Measurements from ENCODE around the gene EFR3B. TPM values are rescaled to one million over a fixed set of nuclear protein-coding genes. Genes with fewer than 3 reads are reported as not detected.

EFR3B gene
- total and polyA plus RNA-seq, 10 of the 15 experiments (the other 5 are each of a cell fraction or from before 2014, with no cell fraction given): 0.12 to 3.9 (median 1.8) TPM

DNA sequence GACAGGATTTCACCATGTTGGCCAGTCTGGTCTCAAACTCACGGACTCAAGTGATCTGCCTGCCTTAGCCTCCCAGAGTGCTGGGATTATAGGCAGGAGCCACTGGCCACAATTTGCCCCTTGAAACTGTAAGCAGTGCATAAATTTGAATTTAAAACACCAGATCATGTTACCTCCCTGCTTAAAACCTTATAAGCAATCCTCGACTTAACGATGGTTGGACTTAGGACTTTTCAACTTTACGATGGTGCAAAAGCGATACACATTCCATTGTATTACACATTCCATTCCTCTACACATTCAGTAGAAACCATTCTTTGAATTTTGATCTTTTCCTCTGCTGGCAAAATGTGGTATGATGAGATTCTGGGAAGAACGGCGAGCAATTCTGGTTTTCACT lies 23.2 kb upstream of the EFR3B start (continued):
- TF ChIP-seq CBX5 (IDR thresholded peaks at IDR 0.05; ENCODE audit: low read depth) (no peak), SPI1 (IDR thresholded peaks at IDR 0.05; ENCODE audit: borderline replicate concordance, insufficient read depth, low read depth, low read length) (no peak), MYB (IDR thresholded peaks at IDR 0.05; ENCODE audit: borderline replicate concordance, low read depth, low read length) (no peak)
- TF ChIP-seq, protein P1, sequence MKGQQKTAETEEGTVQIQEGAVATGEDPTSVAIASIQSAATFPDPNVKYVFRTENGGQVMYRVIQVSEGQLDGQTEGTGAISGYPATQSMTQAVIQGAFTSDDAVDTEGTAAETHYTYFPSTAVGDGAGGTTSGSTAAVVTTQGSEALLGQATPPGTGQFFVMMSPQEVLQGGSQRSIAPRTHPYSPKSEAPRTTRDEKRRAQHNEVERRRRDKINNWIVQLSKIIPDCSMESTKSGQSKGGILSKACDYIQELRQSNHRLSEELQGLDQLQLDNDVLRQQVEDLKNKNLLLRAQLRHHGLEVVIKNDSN (IDR thresholded peaks at IDR 0.05; ENCODE audit: borderline replicate concordance, extremely low read length, insufficient read depth, low read depth, low read length): no peak

DNA sequence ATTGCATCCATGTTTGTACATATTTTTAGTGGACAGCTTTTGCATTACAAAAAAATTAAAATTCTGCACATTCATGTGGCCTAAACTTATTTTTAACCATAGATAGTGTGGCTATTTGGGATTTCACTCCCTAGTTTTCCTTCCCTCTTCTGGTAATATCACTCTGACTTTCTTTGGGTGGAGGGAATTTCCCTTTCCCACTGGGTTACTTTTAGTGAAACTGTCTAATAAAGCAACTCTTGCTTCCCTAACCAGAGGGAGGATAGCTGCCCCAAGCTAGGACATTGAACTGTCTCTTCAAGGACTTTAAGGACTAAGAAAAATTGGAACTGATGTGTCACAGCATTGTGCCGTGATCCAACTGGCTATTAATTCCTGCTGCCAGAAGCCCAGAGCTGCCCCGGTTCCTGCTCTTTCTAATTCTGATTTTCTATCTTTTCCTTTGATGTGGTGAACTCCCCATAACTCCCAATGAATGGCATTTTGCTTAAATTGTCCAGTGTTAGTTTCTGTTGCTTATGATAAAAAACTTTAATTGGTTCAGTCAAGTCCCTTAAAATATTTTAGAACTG lies 20.0 kb upstream of the EFR3B start:
- FAIRE-seq: no peak
- RAD21 ChIA-PET (ENCODE audit: unreplicated experiment): no interaction called here
- no peaks in the 10 kb centered on the region for H4K20me1 ChIP-seq (ENCODE audit: control insufficient read depth, insufficient read depth)

More for the DNA sequence above, 20.0 kb upstream of the EFR3B start:
- Histone ChIP-seq H3K9ac (ENCODE audit: control insufficient read depth, insufficient read depth, low read length) (no peak overlapping the region), H2AFZ (ENCODE audit: control insufficient read depth, low read depth, low read length) (no peak overlapping the region), H3K27me3 (replicated peaks in 1 of 2; ENCODE audit: control insufficient read depth in 2 of 2, insufficient read depth in 2 of 2, low read length in 1 of 2) (no peaks in the 10 kb centered on the region), H3K27ac (ENCODE audit: control insufficient read depth, insufficient read depth) (no peak overlapping the region), H3K36me3 (ENCODE audit: control insufficient read depth in 2 of 2, insufficient read depth in 2 of 2, low read length in 1 of 2) (no peaks in the 10 kb centered on the region), H3K4me1 (ENCODE audit: control insufficient read depth, insufficient read depth, low read length) (peaks cover 6% of the 10 kb centered on the region), H3K4me2 (ENCODE audit: control insufficient read depth, insufficient read depth) (no peak overlapping the region), H3K4me3 (no peak overlapping the region), H3K9me3 (replicated peaks; ENCODE audit: control insufficient read depth, insufficient read depth, low read length) (no peaks in the 10 kb centered on the region; the same call in 2 of the 3 replicates), H3K79me2 (ENCODE audit: control insufficient read depth, insufficient read depth, low read length) (no peaks in the 10 kb centered on the region)
- in situ Hi-C loops (cut with MboI): no loop called here
- DNase-seq (ENCODE audit: low read depth, low spot score) (no peak), ATAC-seq (no peak)
- WGBS (ENCODE audit: insufficient coverage, insufficient replicate concordance, low lambda C conversion rate, missing lambda C conversion rate): 38% methylated on average over 2 of the region's 2 CpGs
- no TSS peak for BruUV-seq (replicated peaks)
- ChIA-PET CTCF (no interaction called here), SMC1A (ENCODE audit: uncharacterized antibody, unreplicated experiment) (no interaction called here), POLR2A (no interaction called here)
- intact Hi-C loops (cut with micrococcal nuclease; ENCODE audit: unreplicated experiment): no loop called here
- TF ChIP-seq IKZF1 (conservative IDR thresholded peaks at IDR 0.05) (0 out of 2 replicates have a peak, but pooled peaks have one; percentile 12), SREBF2 (IDR thresholded peaks at IDR 0.05; ENCODE audit: low read length) (no peak), CHD2 (IDR thresholded peaks at IDR 0.05; ENCODE audit: borderline replicate concordance, low read depth, low read length) (no peak), IKZF2 (IDR thresholded peaks at IDR 0.05) (peak in 1 of 2 experiments; percentile 25; a peak in 1 of 4 replicates), TCF3 (IDR thresholded peaks at IDR 0.05; ENCODE audit: borderline replicate concordance, insufficient read depth, low read depth, low read length) (no peak), RELA (IDR thresholded peaks at IDR 0.05; ENCODE audit: borderline replicate concordance, partially characterized antibody) (no peak), NFYB (IDR thresholded peaks at IDR 0.05; ENCODE audit: insufficient read depth, low read depth, low read length) (no peak)
- TF ChIP-seq, protein P2, sequence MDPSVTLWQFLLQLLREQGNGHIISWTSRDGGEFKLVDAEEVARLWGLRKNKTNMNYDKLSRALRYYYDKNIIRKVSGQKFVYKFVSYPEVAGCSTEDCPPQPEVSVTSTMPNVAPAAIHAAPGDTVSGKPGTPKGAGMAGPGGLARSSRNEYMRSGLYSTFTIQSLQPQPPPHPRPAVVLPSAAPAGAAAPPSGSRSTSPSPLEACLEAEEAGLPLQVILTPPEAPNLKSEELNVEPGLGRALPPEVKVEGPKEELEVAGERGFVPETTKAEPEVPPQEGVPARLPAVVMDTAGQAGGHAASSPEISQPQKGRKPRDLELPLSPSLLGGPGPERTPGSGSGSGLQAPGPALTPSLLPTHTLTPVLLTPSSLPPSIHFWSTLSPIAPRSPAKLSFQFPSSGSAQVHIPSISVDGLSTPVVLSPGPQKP (IDR thresholded peaks at IDR 0.05; ENCODE audit: low read depth, low read length): no peak
